Activated CD4-positive, alpha-beta T cell treated with anti-CD3 and anti-CD28 coated beads for 48 hours (primary cell): ENCODE data around the gene C1orf198.

Source experiments
- DNase-seq: peaks from one replicate; pipeline ENCODE4 v3.0.0-alpha.2; 2020

C1orf198 gene

GRCh38 chr1:230828421-230828820, 39.9 kb downstream of the C1orf198 start:
- DNase-seq = no peak

GRCh38 chr1:230827801-230828200, 40.5 kb downstream of the C1orf198 start:
- DNase-seq = no peak

GRCh38 chr1:230827081-230827681, 41.1 kb downstream of the C1orf198 start:
- DNase-seq = no peak

GRCh38 chr1:230826166-230826875, 42.0 kb downstream of the C1orf198 start:
- DNase-seq = no peak

GRCh38 chr1:230825761-230826160, 42.6 kb downstream of the C1orf198 start:
- DNase-seq = no peak

GRCh38 chr1:230824919-230825721, 43.2 kb downstream of the C1orf198 start:
- DNase-seq = no peak

GRCh38 chr1:230824551-230824918, 43.8 kb downstream of the C1orf198 start:
- no peak for DNase-seq

GRCh38 chr1:230823931-230824381, 44.4 kb downstream of the C1orf198 start:
- no peak for DNase-seq

- DNase-seq = no peak
Observed at GRCh38 chr1:230823426-230823825, 44.9 kb downstream of the C1orf198 start.

- no peak for DNase-seq
Observed at GRCh38 chr1:230822092-230822581, 46.2 kb downstream of the C1orf198 start.

- DNase-seq = no peak
Observed at GRCh38 chr1:230821346-230821745, 47.0 kb downstream of the C1orf198 start.

GRCh38 chr1:230820568-230820967, 47.8 kb downstream of the C1orf198 start:
- no peak for DNase-seq

GRCh38 chr1:230819976-230820375, 48.3 kb downstream of the C1orf198 start:
- no peak for DNase-seq

GRCh38 chr1:230818901-230819300, 49.4 kb downstream of the C1orf198 start:
- no peak for DNase-seq

GRCh38 chr1:230818367-230818766, 50.0 kb downstream of the C1orf198 start:
- no peak for DNase-seq

- no peak for DNase-seq
Observed at GRCh38 chr1:230816018-230816417, 52.3 kb downstream of the C1orf198 start.

- DNase-seq = no peak
Observed at GRCh38 chr1:230814949-230815692, 53.2 kb downstream of the C1orf198 start.

- no peak for DNase-seq
Observed at GRCh38 chr1:230812568-230812967, 55.8 kb downstream of the C1orf198 start.

GRCh38 chr1:230809256-230809990, 58.9 kb downstream of the C1orf198 start:
- DNase-seq = no peak

GRCh38 chr1:230808281-230808872, 59.9 kb downstream of the C1orf198 start:
- no peak for DNase-seq

- no peak for DNase-seq
Observed at GRCh38 chr1:230807561-230808280, 60.6 kb downstream of the C1orf198 start.
